Spleen (tissue), 11 donors: Measurements from ENCODE around the gene LSM5. TPM values are rescaled to one million over a fixed set of nuclear protein-coding genes. Genes with fewer than 3 reads are reported as not detected.

Source experiments
- DNase-seq: peaks from one replicate; pipeline ENCODE4 v3.0.0-alpha.2; 2020
- H3K27ac ChIP-seq, 8 donors: fragments of 200-600 bp; sonication (generic) in 7 of 8; 1 replicate in 4 of 8; 2 replicates in 4 of 8; pipeline versions ENCODE4 v1.5.0 to v1.8.0; 2016 to 2021; ENCODE audit warnings: inconsistent platforms in 4 of 8, mild to moderate bottlenecking in 4 of 8, moderate library complexity in 1 of 8
- H3K27me3 ChIP-seq, 7 donors: fragments of 200-600 bp; sonication (generic) in 6 of 7; replicated peaks in 1 of 7; 1 replicate in 4 of 7; 2 replicates in 3 of 7; pipeline versions ENCODE4 v1.5.0 to v1.8.0; 2016 to 2021; ENCODE audit warnings: inconsistent platforms in 3 of 7, mild to moderate bottlenecking in 1 of 7
- H3K36me3 ChIP-seq, 6 donors: fragments of 200-600 bp; sonication (generic) in 5 of 6; 1 replicate in 4 of 6; 2 replicates in 2 of 6; pipeline versions ENCODE4 v1.5.0 to v1.8.0; 2016 to 2021; ENCODE audit warnings: inconsistent platforms in 2 of 6
- H3K4me1 ChIP-seq, 6 donors: fragments of 200-600 bp; sonication (generic) in 5 of 6; 1 replicate in 3 of 6; 2 replicates in 3 of 6; pipeline versions ENCODE4 v1.5.0 to v1.8.0; 2016 to 2021; ENCODE audit warnings: inconsistent platforms in 3 of 6
- H3K4me3 ChIP-seq, 8 donors: fragments of 200-600 bp; sonication (generic) in 7 of 8; 1 replicate in 4 of 8; 2 replicates in 4 of 8; pipeline versions ENCODE4 v1.5.0 to v1.8.0; 2016 to 2021; ENCODE audit warnings: inconsistent platforms in 4 of 8, mild to moderate bottlenecking in 4 of 8, moderate library complexity in 2 of 8
- H3K9me3 ChIP-seq, 8 donors: fragments of 200-600 bp; sonication (generic) in 7 of 8; 1 replicate in 4 of 8; 2 replicates in 4 of 8; pipeline versions ENCODE4 v1.5.0 to v1.8.0; 2016 to 2021; ENCODE audit warnings: inconsistent platforms in 4 of 8
- POLR2A ChIP-seq, 3 donors: fragments of 450-650 bp; IDR thresholded peaks; one replicate each; pipeline ENCODE4 v1.5.1; 2017; ENCODE audit warnings: antibody characterized with exemption in 3 of 3, mild to moderate bottlenecking in 1 of 3
- POLR2AphosphoS5 ChIP-seq, 3 donors: sonication (generic); formaldehyde crosslinking; IDR thresholded peaks; one replicate each; pipeline ENCODE4 v1.5.1; 2017; ENCODE audit warnings: antibody characterized with exemption in 3 of 3
- WGBS, 5 donors: extraction: QIAGEN DNeasy Blood & Tissue Kit in 3 of 5; methylation state at CpG; one replicate each; pipeline versions ENCODE4 v1.1.5 to v1.1.7; 2013 to 2018; 5-methylcytosine and 5-hydroxymethylcytosine counted together
- intact Hi-C: fragments of 100-400 bp; cut with DNase I; formaldehyde crosslinking; loops from one replicate; pipeline ENCODE4 v1.15.0; 2023; ENCODE audit warnings: low total_unique reads
- polyA plus RNA-seq, 3 donors: library from polyadenylated mRNA; stranded (reverse); fragments of 200-250 nt; gene quantifications; one replicate each; pipeline ENCODE4 v1.2.1, GENCODE V29; 2013
- total RNA-seq, 7 donors: library from RNA; depleted of rRNA in 3 of 7; stranded (reverse); fragments of >200 nt in 3 of 7; fragmentation: NEBNext Ultra II Directional in 4 of 7; extraction: Animal tissue kit (Norgen Biotek cat#: 25700) in 4 of 7; gene quantifications; one replicate each; pipeline versions ENCODE4 v1.1.0 to v1.2.1, GENCODE V29; 2016 to 2021
- TF ChIP-seq, protein P1 (sequence below), 11 experiments: fragments of 200-600 bp in 7 of 11; fragments of 450-650 bp in 4 of 11; sonication (generic) in 4 of 11; IDR thresholded peaks in 8 of 11; conservative IDR thresholded peaks in 3 of 11; 1 replicate in 7 of 11; 2 replicates in 4 of 11; pipeline versions ENCODE4 v1.4.0 to v1.8.0; 2016 to 2021; ENCODE audit warnings: antibody characterized with exemption in 11 of 11, inconsistent platforms in 4 of 11, mild to moderate bottlenecking in 1 of 11
- donor health status: healthy with polysubstance abuse.
- donor health status: DM: no; HTN: no; CAD: no; lungs with moderate emphysema.
- donor health status: DM: no; HTN: no; CAD: no.
- donor health status: Bipolar disorder and iron deficiency.
- donor health status: healthy.
- donor health status: DM: no; HTN: no; CAD: no.
- donor health status: DM: yes; HTN: yes; CAD: no.

The LSM5 gene
- total and polyA plus RNA-seq, 10 donors, result 14.5 to 142 (median 33.2) TPM

DNA sequence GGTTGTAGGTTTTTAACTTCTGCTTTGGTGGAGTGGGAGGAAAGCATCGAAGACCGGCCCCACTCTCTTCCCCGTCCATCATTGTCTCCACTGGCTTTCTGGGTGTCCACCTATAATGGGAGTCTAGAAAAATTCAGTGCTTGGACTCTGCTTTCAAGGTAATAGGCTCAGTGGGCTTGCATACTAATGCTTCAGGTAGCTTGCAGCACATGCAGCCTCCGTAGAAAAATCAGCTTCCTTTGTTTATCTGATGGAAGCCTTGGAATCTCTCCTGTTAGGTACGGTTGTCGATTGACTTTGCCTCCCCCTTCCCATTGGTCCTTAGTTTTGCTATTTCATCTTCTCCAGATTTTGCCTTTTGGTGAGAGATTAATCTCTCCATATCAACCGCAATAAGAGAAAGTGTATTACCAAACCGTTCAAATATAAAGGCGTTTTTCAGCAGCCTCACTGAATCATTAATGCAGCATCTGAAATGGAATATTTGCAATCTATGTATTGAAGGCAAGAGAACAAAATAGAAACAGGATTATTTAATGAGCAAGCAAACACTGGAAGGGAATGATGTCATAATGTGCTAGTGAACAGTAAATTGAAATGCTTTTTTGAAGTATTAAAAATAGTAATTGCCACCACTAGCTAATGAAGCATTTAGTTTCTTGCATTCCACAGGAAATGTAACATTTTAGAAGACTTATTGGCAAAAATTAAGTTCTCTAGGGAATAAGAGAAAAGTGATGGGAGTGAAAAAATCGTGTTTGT, 6.1 kb upstream of the LSM5 start:
- intact Hi-C loops, result loop anchor here (10.0 kb wide), 1 partner anchor 59 kb away; no protein-coding TSS in a partner anchor
- H3K27me3 ChIP-seq, result no peaks in the 10 kb centered on the region
- H3K4me3 ChIP-seq, result peak overlapping the region; percentile 85 to 99 (median 92)
- peaks cover 0 to 9% (median 0%) of the 10 kb centered on the region in 6 donors for H3K36me3 ChIP-seq
- peaks cover 17 to 72% (median 43%) of the 10 kb centered on the region in 6 donors for H3K4me1 ChIP-seq
- 5 to 8% (median 7%) methylated on average over 10 of the region's 10 CpGs for WGBS, 5 donors
- peak overlapping the region; percentile 97 to 99 (median 99) for H3K27ac ChIP-seq
- peaks cover 0 to 5% (median 0%) of the 10 kb centered on the region in 8 donors for H3K9me3 ChIP-seq
- no peak for DNase-seq
- TF ChIP-seq, protein P1, sequence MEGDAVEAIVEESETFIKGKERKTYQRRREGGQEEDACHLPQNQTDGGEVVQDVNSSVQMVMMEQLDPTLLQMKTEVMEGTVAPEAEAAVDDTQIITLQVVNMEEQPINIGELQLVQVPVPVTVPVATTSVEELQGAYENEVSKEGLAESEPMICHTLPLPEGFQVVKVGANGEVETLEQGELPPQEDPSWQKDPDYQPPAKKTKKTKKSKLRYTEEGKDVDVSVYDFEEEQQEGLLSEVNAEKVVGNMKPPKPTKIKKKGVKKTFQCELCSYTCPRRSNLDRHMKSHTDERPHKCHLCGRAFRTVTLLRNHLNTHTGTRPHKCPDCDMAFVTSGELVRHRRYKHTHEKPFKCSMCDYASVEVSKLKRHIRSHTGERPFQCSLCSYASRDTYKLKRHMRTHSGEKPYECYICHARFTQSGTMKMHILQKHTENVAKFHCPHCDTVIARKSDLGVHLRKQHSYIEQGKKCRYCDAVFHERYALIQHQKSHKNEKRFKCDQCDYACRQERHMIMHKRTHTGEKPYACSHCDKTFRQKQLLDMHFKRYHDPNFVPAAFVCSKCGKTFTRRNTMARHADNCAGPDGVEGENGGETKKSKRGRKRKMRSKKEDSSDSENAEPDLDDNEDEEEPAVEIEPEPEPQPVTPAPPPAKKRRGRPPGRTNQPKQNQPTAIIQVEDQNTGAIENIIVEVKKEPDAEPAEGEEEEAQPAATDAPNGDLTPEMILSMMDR (IDR thresholded peaks at IDR 0.05 in 8 of 11, conservative IDR thresholded peaks at IDR 0.05 in 3 of 11), result no peak
- no peak for TF ChIP-seq POLR2AphosphoS5 (IDR thresholded peaks at IDR 0.05)
- no peak for TF ChIP-seq POLR2A (IDR thresholded peaks at IDR 0.05)

DNA sequence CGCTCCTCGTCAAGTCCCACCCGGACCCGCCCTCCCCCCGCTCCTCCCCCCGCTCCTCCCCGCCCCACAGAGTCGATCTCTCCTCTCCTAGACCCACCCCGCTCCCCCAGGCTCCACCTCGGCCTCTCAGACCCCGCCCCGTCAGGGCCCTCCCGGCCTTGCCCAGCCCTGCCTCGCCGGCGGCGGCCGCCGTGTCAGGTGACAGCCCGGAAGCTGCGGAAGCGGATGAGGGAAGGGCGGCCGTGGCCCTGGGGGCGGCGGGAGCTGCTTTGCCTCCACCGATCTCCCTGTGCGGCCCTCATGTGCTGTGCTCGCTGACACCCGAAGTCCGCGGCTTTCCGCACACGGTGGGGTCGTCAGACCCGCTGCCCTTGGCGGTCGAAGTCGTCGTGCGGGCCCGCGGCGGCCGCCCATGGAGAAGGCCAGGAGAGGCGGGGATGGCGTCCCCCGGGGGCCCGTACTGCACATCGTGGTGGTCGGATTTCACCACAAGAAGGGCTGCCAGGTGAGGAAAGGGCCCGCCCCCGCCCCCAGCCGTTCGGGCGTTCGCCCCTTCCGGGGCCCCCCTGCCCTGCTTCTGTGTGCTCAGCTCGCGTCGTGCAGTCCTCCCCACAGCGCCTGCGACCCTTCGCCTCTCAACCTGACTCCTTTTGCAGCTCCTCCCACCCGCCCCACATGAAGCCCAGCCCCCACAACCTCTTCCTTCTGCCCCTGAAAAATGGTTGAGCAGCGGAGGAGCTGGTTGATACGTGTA, 5.3 kb upstream of the LSM5 start, which contains the start of gene AVL9:
AVL9 (plus strand) TSS at position 192 of the 754 bp plus-strand sequence; CDS start at position 413, 221 bp downstream.
- peak; percentile 100 for DNase-seq
- TF ChIP-seq POLR2A (IDR thresholded peaks at IDR 0.05) (peak; percentile 62 to 80 (median 63)), POLR2AphosphoS5 (IDR thresholded peaks at IDR 0.05) (peak; percentile 98 to 99 (median 99))
- TF ChIP-seq, protein P1 (IDR thresholded peaks at IDR 0.05 in 8 of 11, conservative IDR thresholded peaks at IDR 0.05 in 3 of 11), result peak in 1 of 11 experiments; percentile 5
- Histone ChIP-seq H3K27ac (peak within 1 kb of the TSS; percentile 97 to 99 (median 99)), H3K4me3 (peak within 1 kb of the TSS; percentile 85 to 99 (median 92)), H3K4me1 (peaks cover 11 to 71% (median 40%) of the 10 kb centered on the region in 6 donors), H3K9me3 (peaks cover 0 to 5% (median 0%) of the 10 kb centered on the region in 8 donors), H3K27me3 (no peaks in the 10 kb centered on the region), H3K36me3 (peaks cover 0 to 9% (median 0%) of the 10 kb centered on the region in 6 donors)
- intact Hi-C loops, result loop anchor here (10.0 kb wide), 1 partner anchor 59 kb away; no protein-coding TSS in a partner anchor
- 0 to 1% (median 1%) methylated on average over 31 to 65 of the region's 67 CpGs for WGBS, 5 donors

DNA sequence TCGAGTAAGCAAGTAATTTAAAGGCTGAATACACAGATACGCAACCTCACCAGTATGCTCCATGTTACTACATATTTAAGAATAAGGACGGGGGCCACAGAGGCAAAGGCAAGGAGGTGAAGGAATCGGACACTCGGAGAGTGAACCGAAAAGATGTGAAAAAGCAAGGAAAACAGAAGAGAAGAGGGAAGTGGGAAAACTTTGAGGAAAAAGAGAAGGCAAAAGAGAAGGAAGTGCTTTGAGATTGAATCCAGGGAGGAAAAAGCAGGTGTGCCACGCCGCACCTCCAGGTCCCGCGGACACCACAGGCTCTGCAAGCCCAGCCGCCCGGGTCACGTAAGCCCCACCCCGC, 4.7 kb upstream of the LSM5 start:
- H3K36me3 ChIP-seq, result peaks cover 0 to 8% (median 0%) of the 10 kb centered on the region in 6 donors
- DNase-seq, result no peak
- intact Hi-C loops, result loop anchor here (10.0 kb wide), 1 partner anchor 60 kb away; no protein-coding TSS in a partner anchor
- peaks cover 11 to 66% (median 38%) of the 10 kb centered on the region in 6 donors for H3K4me1 ChIP-seq
- H3K27me3 ChIP-seq, result no peaks in the 10 kb centered on the region
- peaks cover 0 to 5% (median 0%) of the 10 kb centered on the region in 8 donors for H3K9me3 ChIP-seq
- 0 to 1% (median 0%) methylated on average over 13 to 14 of the region's 14 CpGs for WGBS, 5 donors
- TF ChIP-seq POLR2A (IDR thresholded peaks at IDR 0.05), result no peak
- TF ChIP-seq POLR2AphosphoS5 (IDR thresholded peaks at IDR 0.05), result no peak
- TF ChIP-seq, protein P1 (IDR thresholded peaks at IDR 0.05 in 8 of 11, conservative IDR thresholded peaks at IDR 0.05 in 3 of 11), result no peak
- H3K4me3 ChIP-seq, result peak overlapping the region; percentile 56 to 99 (median 90)
- H3K27ac ChIP-seq, result peak overlapping the region; percentile 73 to 99 (median 99)
